Stimulated activated CD4-positive, alpha-beta T cell treated with anti-CD3 and anti-CD28 coated beads, Interleukin-1b, Interleukin-23, amount 100 ng/mL, for 24 hours (primary cell): ENCODE results near the gene SATB2.

Source experiments
- DNase-seq, 4 experiments: peaks; one replicate each; pipeline ENCODE4 v3.0.0-alpha.2; 2020; ENCODE audit warnings: low read depth in 4 of 4, low spot score in 1 of 4

The SATB2 gene

DNA sequence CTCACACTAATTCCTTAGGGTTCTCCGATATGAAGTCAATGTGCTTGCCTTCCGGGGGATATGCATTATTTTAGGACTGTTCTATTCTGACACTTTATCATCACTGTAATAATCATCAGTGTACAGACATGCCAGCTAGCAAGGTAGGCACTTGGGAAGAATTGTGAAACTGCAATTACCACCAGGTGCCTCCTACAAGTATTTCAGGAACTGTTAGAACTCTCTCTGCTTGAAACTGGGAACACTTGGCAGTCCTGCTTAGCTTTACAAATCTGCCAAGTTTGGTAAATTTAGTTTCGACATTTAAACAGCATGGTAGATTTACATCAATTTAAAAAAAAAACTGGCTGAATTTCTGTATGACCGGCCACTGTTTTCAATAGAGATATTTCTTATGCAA, 128.7 kb downstream of the SATB2 start:
- no peak for DNase-seq

DNA sequence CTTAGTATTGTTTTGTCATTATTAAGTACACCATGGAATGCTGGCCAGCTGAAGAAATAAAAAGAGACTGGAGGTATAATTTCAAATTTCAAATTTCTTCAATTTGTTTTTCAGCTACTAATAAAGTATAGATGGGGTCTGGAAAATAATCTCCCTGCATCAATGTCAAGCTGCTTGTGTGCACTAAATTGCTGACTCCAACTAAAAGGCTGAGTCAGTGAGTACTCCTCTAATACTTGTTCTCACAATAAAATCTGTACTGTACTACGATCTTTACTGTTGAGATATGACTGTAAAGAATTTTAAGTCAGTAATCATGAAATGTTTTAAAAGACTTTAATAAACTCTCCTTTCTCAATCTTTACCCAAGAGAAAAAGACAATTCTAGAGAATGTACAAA, 131.9 kb downstream of the SATB2 start:
- no peak for DNase-seq

GRCh38 chr2:199322151-199322550, 135.6 kb downstream of the SATB2 start:
- DNase-seq = no peak

DNA sequence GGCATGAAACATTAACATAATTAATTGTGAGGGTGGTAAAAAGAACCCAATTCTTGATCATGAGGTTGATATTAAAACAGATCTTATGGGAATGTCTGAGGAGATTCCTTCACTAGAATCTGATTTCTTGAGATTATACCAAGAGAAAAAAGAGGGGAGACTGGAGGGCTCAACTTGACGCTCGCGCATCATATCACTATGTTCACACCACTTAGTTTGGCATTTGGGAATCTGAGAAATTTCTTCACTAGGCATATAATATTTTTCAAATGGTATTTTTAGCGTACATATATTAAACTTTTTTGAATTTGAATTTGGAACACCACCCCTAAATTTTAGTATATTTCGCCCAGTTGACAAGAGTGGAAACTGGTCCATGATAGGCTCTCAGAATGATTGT, 140.1 kb downstream of the SATB2 start:
- DNase-seq = no peak

GRCh38 chr2:199316851-199317250, 140.9 kb downstream of the SATB2 start:
- no peak for DNase-seq

GRCh38 chr2:199315299-199316179, 142.2 kb downstream of the SATB2 start:
- DNase-seq = no peak

GRCh38 chr2:199312931-199313330, 144.8 kb downstream of the SATB2 start:
- DNase-seq = no peak

DNA sequence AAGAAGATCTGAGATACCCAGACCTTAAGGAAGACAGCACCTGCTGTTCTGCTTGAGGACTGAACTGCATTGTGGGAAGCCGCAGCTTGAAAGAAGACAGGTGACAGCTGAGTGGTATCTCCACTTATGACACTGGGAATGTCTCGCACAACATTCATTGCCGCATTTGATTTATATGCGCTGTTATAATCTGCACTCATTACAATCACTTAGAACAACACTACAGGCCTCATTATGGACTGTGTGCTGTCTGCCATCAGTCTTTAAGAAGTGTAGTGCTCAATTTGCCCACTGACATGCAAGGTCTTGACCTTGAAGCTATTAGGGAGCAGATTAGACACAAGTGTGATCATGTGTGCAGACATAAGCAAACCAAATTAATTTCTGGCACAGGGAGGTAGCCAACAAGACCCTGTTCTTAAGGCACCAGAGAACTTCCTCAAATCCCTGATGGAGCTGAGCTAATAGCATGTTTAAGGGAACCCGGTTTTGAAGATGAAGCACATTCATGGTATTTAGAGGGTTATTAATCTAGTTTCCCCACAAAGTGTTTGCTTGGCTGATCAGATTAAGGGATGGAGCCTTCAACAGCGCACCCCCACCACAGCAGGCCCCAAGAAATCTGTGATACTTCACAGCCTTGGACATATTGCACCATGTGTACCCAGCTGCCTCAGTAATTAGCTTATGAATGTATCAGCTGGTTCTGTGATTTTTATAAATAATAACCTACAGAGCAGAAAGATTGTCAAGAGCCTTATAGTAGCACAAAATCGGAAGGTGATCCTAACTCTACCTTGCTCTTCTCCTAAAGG, 146.8 kb downstream of the SATB2 start:
- DNase-seq = no peak

GRCh38 chr2:199309973-199310372, 147.8 kb downstream of the SATB2 start:
- DNase-seq = no peak

DNA sequence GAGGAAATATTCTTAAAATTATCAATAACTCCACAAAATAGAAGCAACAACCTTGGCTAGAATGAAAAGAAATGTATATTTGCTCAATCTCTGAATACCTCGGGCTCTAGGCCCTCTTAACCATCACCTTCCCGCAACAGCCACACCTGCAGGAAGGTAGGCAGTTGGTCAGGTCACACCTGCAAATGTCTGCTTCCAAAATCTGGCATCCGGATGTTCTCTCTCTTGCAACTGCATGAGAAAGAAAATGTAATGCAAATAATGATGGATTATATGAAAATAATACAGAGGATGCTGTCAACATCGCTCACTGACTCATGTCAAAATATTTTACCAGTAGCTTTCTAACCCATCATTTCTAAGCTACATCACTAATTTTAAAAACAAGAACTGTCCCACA, 148.3 kb downstream of the SATB2 start:
- DNase-seq = no peak

DNA sequence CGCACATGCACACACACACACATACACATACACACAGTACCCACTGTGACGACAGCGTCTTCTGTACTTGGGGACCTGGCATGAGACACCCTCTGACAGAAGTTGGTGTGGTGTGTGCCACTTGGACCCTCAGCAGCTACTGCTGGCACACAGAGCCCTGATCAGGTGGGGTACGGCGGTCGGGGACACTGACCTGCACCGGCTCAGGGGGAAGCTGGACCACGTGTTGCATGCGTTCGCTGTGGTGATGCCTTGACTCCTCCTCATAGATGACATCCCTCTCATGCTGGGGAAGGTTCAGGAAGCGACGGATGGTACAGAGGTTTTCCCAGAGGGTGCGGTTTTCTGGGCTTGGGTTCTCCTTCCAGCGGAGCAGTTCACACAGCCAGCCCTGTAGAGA, 149.2 kb downstream of the SATB2 start:
- no peak for DNase-seq

DNA sequence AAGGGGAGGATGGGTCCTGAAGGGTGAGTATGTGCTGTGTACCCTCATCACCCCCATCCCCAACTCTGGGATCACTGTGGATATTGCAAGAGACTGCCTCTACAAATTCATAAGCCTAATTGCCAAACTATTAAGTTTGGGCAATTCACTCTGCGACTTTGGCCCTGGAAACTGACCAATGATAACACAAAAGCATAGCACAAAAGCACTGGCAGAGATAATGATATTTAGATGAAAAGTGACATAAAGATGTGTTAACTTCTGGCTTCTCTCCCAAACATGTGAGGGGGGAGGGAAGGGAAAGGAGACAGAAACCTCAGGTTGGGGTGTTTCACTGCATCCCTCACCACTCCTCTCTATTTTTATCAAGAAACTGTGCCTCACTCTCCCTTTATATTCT, 150.3 kb downstream of the SATB2 start:
- DNase-seq = no peak

DNA sequence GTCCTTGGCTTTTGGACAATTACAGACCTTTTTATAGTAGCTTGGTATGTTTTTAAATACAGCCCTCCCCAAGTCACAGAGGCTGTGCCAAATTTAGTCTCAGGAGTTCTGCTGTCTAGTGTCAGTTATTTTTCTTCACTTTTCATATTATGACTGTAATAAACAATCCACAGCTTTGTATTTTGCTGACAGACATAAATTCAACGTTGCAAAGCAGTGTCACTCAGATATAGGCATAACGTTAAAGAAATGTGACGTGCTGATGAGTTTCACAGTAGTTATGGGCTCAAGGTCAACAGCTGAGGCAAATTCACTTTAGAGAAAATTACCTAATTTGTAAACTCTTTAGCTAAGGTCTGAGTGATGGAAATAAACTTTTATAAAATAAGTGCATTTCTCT, 151.6 kb downstream of the SATB2 start:
- no peak for DNase-seq

GRCh38 chr2:199303728-199304177, 154.0 kb downstream of the SATB2 start:
- no peak for DNase-seq

GRCh38 chr2:199302851-199303250, 154.9 kb downstream of the SATB2 start:
- no peak for DNase-seq

GRCh38 chr2:199288424-199288823, 169.3 kb downstream of the SATB2 start:
- no peak for DNase-seq

DNA sequence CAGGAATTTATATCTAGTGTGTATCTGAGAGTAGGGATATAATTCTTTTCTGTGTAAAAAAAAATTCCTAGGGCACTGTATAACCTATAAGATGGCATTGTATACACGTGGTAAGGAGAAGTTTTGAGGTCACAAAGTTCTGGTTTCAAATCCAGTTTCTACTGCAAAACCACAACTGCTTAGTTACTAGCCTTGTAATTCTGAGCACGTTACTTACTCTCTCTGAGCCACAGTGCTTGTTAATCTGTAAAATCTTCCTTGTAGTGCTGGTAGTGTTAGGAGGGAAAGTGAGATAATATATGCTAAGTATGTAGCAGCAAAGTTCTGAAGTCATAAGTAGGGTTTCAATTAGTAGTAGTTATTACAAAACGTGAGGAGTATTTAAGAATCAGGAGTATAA, 175.4 kb downstream of the SATB2 start:
- no peak for DNase-seq

DNA sequence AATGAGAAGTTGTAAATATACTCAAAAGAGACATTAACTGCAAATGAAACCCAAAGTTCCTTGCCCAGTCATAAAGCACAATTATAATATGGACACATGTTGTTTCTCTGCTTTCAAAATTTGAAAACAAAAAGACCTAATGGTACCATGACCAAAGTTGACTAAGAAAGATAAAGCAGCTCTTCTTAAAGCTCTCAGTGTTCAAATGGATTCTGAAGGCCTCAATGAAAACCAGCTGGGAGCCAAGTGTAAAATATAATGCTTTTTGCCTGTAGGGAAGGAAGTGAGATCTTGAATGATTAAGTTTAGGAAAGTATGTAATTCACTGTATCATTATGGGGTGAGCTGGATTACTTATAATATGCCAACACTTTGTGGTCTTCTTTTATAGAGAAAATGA, 178.6 kb downstream of the SATB2 start:
- no peak for DNase-seq

- DNase-seq = no peak
Measured at GRCh38 chr2:199278099-199278498, 179.6 kb downstream of the SATB2 start.

DNA sequence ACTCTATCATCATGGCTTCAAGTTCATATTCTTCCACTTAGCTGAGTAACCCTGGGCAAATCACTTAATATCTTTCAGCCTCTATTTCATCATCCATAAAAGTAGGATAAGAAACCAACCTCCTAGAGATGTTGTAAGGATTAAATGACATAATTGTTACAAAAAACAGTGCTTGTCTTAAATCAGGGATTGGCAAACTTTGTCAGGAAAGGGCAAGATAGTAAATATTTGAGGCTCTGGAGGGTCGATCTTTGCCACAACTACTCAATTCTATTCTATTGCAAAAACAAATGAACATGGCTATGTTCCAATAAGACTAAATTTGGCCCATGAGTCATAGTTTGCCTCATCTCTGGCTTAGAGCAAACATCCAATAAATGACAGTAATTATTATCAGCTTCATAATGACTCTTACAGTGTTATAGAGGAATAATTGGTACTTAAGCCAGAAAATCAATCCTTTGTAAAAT, 184.7 kb downstream of the SATB2 start:
- DNase-seq = no peak

GRCh38 chr2:199261936-199262335, 195.8 kb downstream of the SATB2 start:
- no peak for DNase-seq

GRCh38 chr2:199261239-199261638, 196.5 kb downstream of the SATB2 start:
- no peak for DNase-seq
